SIG-M5 treated with dmso at 0.1 percent for 504 hours (cell line): ENCODE results near the gene NID1.
"Not testable (repeated sequence)": the region's sequence is repeated elsewhere in the genome, so short reads cannot be mapped to it uniquely, and the experiment has no call there.

ENCODE experiments used
- DNase-seq: peaks from one replicate; lab custom pipeline; 2025; ENCODE audit not compliant: unreplicated experiment; lab: John Stamatoyannopoulos, UW

Gene NID1

GRCh38 chr1:236002025-236002390 is 62.9 kb downstream of the NID1 start:
- no peak for DNase-seq

- DNase-seq = no peak
Measured at GRCh38 chr1:236000781-236001180, 64.1 kb downstream of the NID1 start.

- DNase-seq = peak; percentile 72
Measured at GRCh38 chr1:235999259-235999925, 65.5 kb downstream of the NID1 start.

GRCh38 chr1:235998812-235999211 is 66.1 kb downstream of the NID1 start:
- no peak for DNase-seq

GRCh38 chr1:235997931-235998330 is 67.0 kb downstream of the NID1 start:
- DNase-seq = no peak

GRCh38 chr1:235997049-235997448 is 67.8 kb downstream of the NID1 start:
- peak; percentile 94 for DNase-seq

- no peak for DNase-seq
Measured at GRCh38 chr1:235996048-235996785, 68.7 kb downstream of the NID1 start.

- DNase-seq = no peak
Measured at GRCh38 chr1:235995511-235995910, 69.4 kb downstream of the NID1 start.

- no peak for DNase-seq
Measured at GRCh38 chr1:235993652-235994051, 71.2 kb downstream of the NID1 start.

- no peak for DNase-seq
Measured at GRCh38 chr1:235992868-235993267, 72.0 kb downstream of the NID1 start.

GRCh38 chr1:235992346-235992745 is 72.5 kb downstream of the NID1 start:
- DNase-seq = no peak

GRCh38 chr1:235990330-235990795 is 74.5 kb downstream of the NID1 start:
- DNase-seq = peak; percentile 6

GRCh38 chr1:235989105-235989504 is 75.8 kb downstream of the NID1 start:
- DNase-seq = no peak

- peak; percentile 62 for DNase-seq
Measured at GRCh38 chr1:235986869-235987268, 78.0 kb downstream of the NID1 start.

GRCh38 chr1:235984041-235984825 is 80.7 kb downstream of the NID1 start:
- DNase-seq = no peak

GRCh38 chr1:235980976-235981375 is 83.9 kb downstream of the NID1 start:
- DNase-seq = peak; percentile 91

GRCh38 chr1:235979716-235980333 is 85.1 kb downstream of the NID1 start:
- DNase-seq = no peak

GRCh38 chr1:235979176-235979575 is 85.7 kb downstream of the NID1 start:
- DNase-seq = no peak

GRCh38 chr1:235976490-235976889 is 88.4 kb downstream of the NID1 start:
- DNase-seq = no peak

GRCh38 chr1:235974616-235975015 is 90.3 kb downstream of the NID1 start:
- DNase-seq = no peak

- not testable (repeated sequence) for DNase-seq
Measured at GRCh38 chr1:235972691-235973090, 92.2 kb downstream of the NID1 start.
